Posterior cingulate gyrus (tissue), 11 donors: ENCODE results near the gene CPEB4.

Source experiments
- DNase-seq, 10 donors: peaks; one replicate each; pipeline versions ENCODE4 v3.0.0 to v3.0.0-alpha.2; 2020 to 2021; ENCODE audit warnings: mixed read lengths in 3 of 10
- intact Hi-C: fragments of 100-400 bp; cut with DNase I; formaldehyde crosslinking; loops from one replicate; pipeline ENCODE4 v1.15.1; 2023

Gene CPEB4

DNA sequence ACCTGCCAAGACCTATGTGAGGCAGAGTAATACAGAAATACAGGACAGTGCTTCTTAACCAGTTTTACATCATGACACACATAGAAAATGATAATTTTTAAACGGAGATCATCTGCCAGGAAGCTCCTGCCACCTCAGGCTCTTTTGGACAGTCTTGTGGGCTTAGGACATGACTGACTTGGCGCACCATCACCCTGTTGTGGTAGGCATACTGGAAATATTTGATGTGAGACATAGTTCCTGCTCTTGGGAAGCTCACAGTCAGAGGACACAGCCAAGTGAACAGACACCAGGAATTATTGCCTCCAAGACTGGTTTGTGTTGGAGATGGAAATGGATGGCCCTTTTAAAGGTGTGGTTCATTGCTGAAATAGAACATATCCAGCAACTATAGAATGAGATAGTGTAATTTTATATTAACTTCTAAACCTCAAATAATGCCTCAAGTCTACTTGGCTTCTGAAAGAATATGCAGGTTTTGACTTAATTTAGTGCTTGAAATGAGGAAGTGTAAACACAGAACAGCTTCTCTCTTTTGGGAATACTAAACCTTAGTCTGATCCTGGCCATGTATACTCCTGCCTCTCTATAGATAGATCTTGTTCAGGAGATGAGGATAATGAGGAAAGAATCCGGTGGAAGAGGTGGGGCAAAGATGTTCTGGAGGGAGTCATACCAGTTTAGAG, 19.7 kb downstream of the CPEB4 start:
- intact Hi-C loops, result no loop called here
- no peak for DNase-seq

DNA sequence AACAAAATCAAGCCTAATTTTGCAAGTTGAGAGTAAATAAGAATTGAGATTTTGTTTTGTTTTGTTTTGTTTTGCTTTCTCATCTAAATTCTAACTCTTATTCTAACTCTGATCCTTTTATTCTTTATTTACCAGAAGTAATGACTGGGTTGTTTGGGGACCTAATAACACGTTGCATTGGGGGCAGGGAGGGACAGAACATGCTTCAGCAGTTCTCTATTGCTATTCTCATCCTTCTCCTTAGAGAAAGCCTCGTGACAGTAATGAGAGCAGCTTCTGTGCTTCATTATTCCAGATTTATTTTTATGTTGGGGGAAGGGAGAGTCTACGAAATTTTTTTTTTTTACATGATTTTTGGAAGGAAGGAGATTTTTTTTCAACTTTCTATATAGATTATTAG, 21.1 kb downstream of the CPEB4 start:
- peak in 1 of 10 donors; percentile 49 for DNase-seq
- intact Hi-C loops, result no loop called here

DNA sequence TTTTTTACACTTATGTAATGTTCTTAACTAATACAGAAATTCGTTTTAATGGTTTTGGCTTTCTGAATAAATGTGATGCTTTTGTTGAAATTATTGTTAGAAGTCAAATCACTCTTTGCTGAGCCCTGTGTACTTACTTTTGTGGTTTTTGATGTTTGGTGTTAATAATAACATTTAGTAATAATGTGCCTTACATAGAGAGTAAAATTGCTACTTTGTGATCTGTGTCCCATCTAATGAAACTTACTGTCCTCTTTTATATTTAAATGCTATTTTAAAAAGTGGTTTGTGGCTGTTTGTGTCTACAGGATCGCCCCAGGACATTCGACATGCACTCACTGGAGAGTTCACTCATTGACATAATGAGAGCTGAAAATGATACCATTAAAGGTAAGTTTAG, 22.1 kb downstream of the CPEB4 start:
- no peak for DNase-seq
- intact Hi-C loops, result no loop called here

- DNase-seq, result no peak
- intact Hi-C loops, result no loop called here
Observed at GRCh38 chr5:173911623-173912022, 23.5 kb downstream of the CPEB4 start.

GRCh38 chr5:173913686-173914321, 25.7 kb downstream of the CPEB4 start:
- intact Hi-C loops, result no loop called here
- no peak for DNase-seq

GRCh38 chr5:173915310-173916014, 27.3 kb downstream of the CPEB4 start:
- DNase-seq, result no peak
- intact Hi-C loops, result no loop called here

DNA sequence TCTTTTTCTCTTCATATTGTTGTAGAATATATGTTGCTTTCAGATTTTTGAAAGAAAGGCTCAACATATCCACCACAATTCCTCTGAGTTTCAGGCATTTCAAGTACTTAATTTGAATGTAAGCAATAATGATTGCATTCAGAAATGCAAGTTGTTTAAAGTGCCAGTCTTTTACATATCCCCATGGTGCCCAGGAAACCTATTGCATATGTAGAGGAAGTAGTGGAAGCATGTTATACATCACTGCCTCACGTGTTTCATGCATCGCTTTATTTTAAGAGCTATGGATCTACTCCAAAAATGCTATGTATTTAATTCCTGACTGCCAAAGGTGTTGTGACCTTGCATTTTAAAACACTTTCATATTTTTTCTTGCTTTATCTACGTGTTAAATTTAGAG, 28.1 kb downstream of the CPEB4 start:
- intact Hi-C loops, result no loop called here
- DNase-seq, result no peak

GRCh38 chr5:173917788-173918786, 29.9 kb downstream of the CPEB4 start:
- intact Hi-C loops, result no loop called here
- peak in 3 of 10 donors; percentile 42 to 84 (median 74) for DNase-seq

DNA sequence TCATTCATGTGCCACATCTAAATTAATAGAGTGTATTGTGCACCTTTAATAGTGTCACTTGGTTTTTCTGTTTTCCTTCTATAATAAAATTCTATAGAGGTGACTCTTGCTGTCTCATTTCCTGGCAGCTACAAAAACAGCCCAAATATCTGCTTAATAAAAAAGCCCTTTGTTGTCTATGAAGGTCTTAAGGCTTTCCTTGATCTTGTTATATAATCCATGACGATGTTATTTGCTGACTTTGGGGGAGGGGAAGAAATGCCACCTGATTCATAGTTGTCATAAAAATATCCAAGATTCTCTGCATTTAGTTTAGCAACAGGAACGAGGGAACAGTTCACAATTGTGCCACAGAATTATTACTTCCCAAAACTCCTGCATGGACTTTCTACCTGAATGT, 31.3 kb downstream of the CPEB4 start:
- DNase-seq, result no peak
- intact Hi-C loops, result no loop called here

DNA sequence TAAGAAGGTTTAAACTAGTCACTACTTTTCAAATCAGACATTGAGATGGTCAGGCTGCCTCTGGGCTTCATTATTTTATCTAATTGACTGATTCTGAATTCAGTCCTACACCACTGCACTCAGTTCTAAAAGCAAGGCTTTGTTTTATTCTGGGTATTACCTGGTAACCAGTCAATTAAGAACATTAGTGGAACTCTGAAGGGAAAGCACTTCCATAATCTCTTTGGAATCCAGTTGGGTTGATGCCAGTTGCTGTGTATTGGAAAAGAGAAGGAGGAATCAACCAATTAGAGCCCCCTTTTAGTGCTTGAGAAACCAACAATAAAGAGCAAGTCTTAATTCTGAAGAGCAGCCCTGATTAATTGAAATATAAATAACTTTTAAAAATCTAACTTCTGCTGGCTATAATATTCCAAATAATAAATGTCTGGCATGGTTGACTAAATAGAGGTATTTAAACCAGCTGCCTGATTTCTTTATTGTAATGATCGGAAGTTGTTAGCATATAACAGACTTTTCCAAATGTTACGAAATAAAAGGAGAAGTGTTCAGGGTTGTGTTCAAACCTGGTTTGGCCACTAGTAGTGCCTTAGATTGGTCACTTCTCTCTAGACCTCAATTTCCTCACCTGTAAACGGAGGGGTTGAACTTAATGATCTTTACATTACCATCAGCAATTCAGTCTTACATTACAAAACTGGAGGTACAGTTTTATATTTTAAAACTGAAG, 32.0 kb downstream of the CPEB4 start:
- intact Hi-C loops, result no loop called here
- no peak for DNase-seq

GRCh38 chr5:173920866-173921555, 32.9 kb downstream of the CPEB4 start:
- intact Hi-C loops, result no loop called here

DNA sequence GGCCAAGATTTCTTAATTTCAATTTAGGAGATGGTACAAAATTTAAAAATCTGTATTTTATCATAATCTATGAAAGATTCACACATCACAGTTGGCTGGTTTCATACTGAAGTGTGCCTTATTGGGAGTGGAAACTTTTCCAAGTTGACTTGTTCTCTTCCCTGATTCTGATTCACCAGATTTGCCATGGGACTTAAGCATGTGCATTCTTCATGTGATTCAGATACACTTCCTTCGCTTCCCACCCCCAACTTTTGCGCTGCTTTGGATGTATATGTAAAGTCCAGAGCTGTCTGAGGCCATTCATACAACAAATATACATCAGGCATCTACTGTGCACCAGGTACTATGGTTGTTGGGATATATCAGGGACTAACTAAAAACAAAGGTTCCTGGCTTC, 34.4 kb downstream of the CPEB4 start:
- DNase-seq, result no peak
- intact Hi-C loops, result no loop called here

More at GRCh38 chr5:173920866-173921555, 32.9 kb downstream of the CPEB4 start:
- DNase-seq, result no peak

DNA sequence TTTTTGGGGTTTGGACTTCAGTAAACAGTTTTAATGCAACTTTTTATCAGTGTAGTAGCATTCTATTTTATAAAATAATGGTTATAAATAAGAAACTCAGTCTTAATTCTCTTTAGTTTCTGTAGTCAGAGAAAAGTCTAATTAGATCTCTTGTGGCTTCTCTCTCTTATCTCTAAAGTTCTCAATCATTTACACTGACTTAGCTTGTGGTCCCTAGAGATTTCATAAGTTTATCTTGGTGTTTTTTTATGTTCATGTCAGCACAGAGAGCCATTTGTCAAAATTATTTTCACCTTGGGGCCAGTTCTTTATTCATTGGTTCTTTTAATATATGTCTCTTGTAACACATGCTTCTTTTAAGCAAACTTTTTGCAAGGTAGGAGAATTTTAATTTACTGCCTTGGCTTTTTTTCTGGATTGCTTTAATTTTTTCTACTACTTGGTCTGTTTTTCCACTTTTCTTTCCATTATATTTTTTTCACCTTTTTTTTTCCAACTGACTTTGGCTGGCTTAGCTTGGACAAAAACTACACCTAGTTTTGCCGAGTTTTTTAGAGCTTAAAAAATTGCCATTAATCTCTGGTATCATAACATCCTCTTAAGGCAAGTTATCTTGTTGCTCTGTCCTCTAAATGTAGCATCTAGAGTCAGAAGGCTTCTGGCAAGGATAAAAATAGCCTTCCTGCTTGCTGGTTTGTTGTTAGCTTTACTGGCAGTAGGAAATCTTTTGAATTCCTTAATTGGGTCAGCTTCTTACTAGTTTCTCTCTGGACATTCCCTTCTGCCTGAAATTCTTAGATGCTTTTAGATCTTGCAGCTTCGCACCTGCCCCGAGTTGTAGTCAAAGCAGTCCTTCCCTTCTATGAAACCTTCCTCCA, 35.3 kb downstream of the CPEB4 start:
- DNase-seq, result no peak
- intact Hi-C loops, result no loop called here

- no peak for DNase-seq
- intact Hi-C loops, result loop anchor here (5.0 kb wide), 1 partner anchor 37 kb away; no protein-coding TSS in a partner anchor
Observed at GRCh38 chr5:173924899-173925298, 36.8 kb downstream of the CPEB4 start.

DNA sequence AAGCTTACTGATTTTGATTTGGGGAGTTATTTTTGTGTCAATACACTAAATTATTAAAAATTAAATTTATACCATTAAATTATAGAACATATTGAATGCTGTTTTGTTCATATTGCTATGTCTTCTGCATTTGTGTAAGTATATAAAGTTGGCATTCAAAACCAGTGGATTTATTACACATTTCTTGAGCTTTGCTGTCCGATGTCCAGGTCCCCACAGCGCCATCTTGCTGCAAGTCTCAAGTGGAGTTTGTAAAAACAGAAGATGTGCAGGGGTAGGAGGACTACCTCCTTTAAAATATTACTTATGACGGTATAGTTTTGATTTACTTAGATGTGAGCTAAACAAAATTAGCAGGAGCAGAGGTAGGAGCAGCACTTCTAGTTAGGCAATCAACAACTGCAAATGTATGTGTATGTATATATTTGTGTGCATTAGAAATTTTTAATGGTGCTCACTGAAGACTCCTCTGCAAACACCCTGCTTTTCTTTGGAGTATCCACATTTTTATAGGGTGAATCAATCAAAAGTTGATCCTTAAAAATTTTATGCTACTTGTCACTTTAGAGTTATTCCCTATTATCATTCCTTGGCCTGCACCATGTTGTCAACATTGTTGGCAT, 37.4 kb downstream of the CPEB4 start:
- intact Hi-C loops, result loop anchor here (5.0 kb wide), 1 partner anchor 37 kb away; no protein-coding TSS in a partner anchor
- DNase-seq, result peak; percentile 25 to 89 (median 59)

GRCh38 chr5:173926359-173926758, 38.2 kb downstream of the CPEB4 start:
- DNase-seq, result peak in 2 of 10 donors; percentile 72 to 88
- intact Hi-C loops, result loop anchor here (5.0 kb wide), 1 partner anchor 36 kb away; no protein-coding TSS in a partner anchor

- intact Hi-C loops, result loop anchor here (5.0 kb wide), 1 partner anchor 33 kb away; no protein-coding TSS in a partner anchor
- no peak for DNase-seq
Observed at GRCh38 chr5:173928871-173929574, 40.9 kb downstream of the CPEB4 start.
